ENCODE measurements around the gene PRSS36. TPM values are rescaled to one million over a fixed set of nuclear protein-coding genes. Genes with fewer than 3 reads are reported as not detected.

PRSS36 gene
- total and polyA plus RNA-seq, 9 of the 15 experiments (the other 6 are each of a cell fraction or from before 2014, with no cell fraction given): 0.09 to 1.2 (median 0.54) TPM; not detected in 2

GRCh38 chr16:31105677-31106213 lies 44.1 kb downstream of the PRSS36 start (continued):
- no peak for TF ChIP-seq BRF2 (IDR thresholded peaks at IDR 0.05; ENCODE audit: borderline replicate concordance, insufficient read depth, insufficient read length)
- no peak for TF ChIP-seq SRSF3 (IDR thresholded peaks at IDR 0.05; ENCODE audit: insufficient read depth, low read length)
- no peak for TF ChIP-seq HSF4 (CRISPR knock-in tag; IDR thresholded peaks at IDR 0.05; ENCODE audit: borderline replicate concordance)
- TF ChIP-seq ZNF395 (CRISPR knock-in tag; IDR thresholded peaks at IDR 0.05): 0 out of 2 replicates have a peak, but pooled peaks have one; percentile 49
- TF ChIP-seq ZBTB26 (CRISPR knock-in tag; IDR thresholded peaks at IDR 0.05): no peak
- no peak for TF ChIP-seq PRPF4 (IDR thresholded peaks at IDR 0.05; ENCODE audit: insufficient read depth, low read depth, low read length, poor library complexity, severe bottlenecking)
- TF ChIP-seq SIX5 (IDR thresholded peaks at IDR 0.05; ENCODE audit: borderline replicate concordance in 1 of 2, insufficient read depth in 1 of 2, low read depth in 1 of 2, low read length in 2 of 2): no peak
- no peak for TF ChIP-seq MAFG (tag; conservative IDR thresholded peaks at IDR 0.05)
- peak; percentile 83; the same call in 1 of the 2 replicates for TF ChIP-seq ZBTB34 (CRISPR knock-in tag; IDR thresholded peaks at IDR 0.05)
- TF ChIP-seq, protein P1, sequence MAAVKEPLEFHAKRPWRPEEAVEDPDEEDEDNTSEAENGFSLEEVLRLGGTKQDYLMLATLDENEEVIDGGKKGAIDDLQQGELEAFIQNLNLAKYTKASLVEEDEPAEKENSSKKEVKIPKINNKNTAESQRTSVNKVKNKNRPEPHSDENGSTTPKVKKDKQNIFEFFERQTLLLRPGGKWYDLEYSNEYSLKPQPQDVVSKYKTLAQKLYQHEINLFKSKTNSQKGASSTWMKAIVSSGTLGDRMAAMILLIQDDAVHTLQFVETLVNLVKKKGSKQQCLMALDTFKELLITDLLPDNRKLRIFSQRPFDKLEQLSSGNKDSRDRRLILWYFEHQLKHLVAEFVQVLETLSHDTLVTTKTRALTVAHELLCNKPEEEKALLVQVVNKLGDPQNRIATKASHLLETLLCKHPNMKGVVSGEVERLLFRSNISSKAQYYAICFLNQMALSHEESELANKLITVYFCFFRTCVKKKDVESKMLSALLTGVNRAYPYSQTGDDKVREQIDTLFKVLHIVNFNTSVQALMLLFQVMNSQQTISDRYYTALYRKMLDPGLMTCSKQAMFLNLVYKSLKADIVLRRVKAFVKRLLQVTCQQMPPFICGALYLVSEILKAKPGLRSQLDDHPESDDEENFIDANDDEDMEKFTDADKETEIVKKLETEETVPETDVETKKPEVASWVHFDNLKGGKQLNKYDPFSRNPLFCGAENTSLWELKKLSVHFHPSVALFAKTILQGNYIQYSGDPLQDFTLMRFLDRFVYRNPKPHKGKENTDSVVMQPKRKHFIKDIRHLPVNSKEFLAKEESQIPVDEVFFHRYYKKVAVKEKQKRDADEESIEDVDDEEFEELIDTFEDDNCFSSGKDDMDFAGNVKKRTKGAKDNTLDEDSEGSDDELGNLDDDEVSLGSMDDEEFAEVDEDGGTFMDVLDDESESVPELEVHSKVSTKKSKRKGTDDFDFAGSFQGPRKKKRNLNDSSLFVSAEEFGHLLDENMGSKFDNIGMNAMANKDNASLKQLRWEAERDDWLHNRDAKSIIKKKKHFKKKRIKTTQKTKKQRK (IDR thresholded peaks at IDR 0.05; ENCODE audit: borderline replicate concordance, low read depth, low read length): no peak
- TF ChIP-seq ZBTB49 (CRISPR knock-in tag; IDR thresholded peaks at IDR 0.05; ENCODE audit: borderline replicate concordance): no peak
- TF ChIP-seq, protein P2, sequence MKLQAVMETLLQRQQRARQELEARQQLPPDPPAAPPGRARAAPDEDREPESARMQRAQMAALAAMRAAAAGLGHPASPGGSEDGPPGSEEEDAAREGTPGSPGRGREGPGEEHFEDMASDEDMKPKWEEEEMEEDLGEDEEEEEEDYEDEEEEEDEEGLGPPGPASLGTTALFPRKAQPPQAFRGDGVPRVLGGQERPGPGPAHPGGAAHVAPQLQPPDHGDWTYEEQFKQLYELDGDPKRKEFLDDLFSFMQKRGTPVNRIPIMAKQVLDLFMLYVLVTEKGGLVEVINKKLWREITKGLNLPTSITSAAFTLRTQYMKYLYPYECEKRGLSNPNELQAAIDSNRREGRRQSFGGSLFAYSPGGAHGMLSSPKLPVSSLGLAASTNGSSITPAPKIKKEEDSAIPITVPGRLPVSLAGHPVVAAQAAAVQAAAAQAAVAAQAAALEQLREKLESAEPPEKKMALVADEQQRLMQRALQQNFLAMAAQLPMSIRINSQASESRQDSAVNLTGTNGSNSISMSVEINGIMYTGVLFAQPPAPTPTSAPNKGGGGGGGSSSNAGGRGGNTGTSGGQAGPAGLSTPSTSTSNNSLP (IDR thresholded peaks at IDR 0.05; ENCODE audit: borderline replicate concordance, low read depth, low read length): no peak

Data from K562 (cell line).